ENCODE measurements around the gene GBP7.
A peak's percentile ranks its signal among the peaks of the same experiment; 100 is the strongest.
"Not testable (repeated sequence)": the region's sequence is repeated elsewhere in the genome, so short reads cannot be mapped to it uniquely, and the experiment has no call there.

GBP7 gene

DNA sequence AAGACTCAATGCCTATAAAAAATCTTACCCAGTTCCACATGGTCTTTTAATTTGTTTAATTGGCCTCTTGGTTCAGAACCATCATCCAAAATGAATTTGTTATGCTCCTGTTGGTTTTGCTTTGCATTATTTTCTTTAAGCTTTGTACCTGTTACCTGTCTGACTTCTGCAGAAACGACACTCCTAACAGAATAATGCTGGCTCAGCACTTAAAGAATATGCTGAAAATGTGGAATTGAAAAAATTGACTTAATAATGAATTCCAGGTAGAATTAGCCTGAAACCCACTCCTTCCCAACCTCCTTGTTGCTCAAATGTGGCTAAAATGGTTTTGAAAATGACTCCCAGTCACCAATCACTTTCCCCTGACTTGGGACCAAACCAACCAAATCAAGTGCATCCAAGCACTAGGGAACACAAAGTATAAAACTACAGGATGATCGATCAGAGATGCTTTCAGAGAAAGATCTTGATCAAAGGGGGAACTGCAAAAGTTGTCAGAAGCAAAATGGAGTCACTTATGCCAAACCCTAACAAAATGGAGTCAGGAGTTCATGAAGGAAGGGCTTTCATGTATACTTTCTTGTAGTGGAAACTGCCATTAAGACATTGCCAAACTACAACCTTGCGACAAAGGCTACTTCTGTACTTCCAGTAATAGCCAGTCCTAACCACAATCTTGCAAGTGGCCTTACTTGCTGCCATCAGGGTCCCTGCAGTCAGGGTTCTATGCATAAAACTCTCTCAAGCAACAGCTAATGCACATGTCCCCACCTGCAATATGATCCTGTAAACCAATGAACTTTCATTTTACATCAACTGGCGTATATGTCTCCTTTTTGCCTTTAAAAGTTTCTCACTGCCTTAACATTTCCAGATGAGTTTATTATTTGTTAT lies 5.4 kb downstream of the GBP7 start:
- DNase-seq (ENCODE audit: low read depth): no peak

GRCh38 chr1:89169166-89169565 lies 6.6 kb downstream of the GBP7 start:
- DNase-seq (ENCODE audit: low read depth): no peak

DNA sequence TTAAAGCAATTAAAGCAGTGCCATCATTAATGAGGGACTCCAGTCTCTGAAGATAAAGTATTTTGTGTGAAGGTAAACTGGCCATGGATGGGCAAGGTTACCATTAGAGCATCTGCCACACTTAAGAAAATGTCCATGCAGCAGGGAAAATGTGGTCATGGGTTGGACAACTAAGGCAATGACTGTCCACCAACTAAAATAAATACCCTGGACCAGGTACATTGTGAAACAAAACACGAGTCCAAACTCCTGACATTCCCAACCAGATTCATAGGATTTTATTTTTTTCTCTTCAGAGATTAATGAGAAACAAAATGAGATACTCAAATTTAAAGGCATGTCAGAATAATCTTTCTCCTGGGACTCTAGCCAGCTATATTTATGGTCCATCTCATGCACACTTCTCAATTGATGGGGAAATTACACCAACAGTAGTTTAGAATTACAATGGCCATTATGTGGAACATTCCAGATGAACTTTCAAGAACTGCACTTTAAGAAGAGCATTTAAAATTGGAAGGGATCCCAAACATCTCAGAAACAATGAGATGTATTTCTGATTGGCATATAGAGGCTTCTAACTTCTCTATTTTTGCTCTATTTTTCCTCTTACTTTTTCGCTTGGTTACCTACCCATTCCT lies 8.1 kb downstream of the GBP7 start:
- DNase-seq (ENCODE audit: low read depth): no peak

GRCh38 chr1:89166705-89167104 lies 9.1 kb downstream of the GBP7 start:
- no peak for DNase-seq (ENCODE audit: low read depth)

DNA sequence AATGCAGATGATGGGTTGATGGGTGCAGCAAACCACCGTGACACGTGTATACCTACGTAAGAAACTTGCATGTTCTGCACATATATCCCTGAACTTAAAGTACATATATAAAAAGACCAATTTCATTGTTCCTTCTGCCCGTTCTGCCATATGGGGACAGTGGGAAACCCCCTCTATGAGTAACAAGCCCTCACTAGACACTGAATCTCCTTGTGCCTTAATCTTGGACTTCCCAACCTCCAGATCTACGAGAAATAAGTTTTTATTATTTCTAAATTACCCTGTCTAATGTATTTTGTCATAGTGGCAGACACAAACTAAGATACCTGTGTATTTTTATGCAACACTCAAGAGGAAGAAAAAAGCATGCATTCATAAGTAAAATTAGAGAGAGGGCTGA lies 10.0 kb downstream of the GBP7 start:
- no peak for DNase-seq (ENCODE audit: low read depth)

DNA sequence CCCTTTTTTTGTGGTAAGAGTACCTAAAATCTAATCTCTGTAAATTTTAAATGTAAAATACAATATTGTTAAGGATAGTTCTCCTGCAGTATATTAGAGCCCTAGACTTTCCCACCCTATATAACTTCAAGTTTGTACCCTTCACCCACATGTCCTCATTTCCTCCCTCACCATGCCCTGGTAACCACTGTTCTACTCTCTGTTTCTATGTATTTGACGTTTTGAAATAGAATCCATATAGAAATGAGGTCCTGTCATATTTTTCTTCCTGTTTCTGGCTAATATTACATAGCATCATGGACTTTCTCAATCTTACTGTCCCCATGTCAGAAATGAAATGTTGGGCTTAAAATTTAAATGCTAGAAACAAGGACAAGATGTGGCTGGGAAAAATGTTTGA lies 24.8 kb downstream of the GBP7 start:
- no peak for DNase-seq (ENCODE audit: low read depth)

DNA sequence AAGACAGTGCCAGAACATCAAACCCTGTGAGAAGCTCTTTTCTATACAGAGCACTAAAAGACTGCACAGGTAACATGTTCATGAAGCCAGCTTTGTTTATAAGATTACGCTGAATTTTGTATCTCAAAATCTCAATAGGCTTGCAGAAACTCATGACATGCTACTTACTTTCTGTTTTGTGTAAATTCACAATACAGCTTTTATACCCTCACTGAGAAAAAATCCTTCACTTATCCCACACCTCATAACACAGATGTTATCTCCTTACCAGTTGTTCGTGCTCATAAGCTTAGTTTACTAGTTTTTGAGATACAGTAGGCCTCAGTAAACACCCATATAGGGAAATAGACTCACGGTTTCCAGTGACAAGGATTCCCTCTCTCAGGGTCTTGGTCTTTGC lies 25.8 kb downstream of the GBP7 start:
- no peak for DNase-seq (ENCODE audit: low read depth)

- DNase-seq (ENCODE audit: low read depth): no peak
Observed at GRCh38 chr1:89149229-89149628, 26.6 kb downstream of the GBP7 start.

GRCh38 chr1:89147678-89148658 lies 27.8 kb downstream of the GBP7 start:
- no peak for DNase-seq (ENCODE audit: low read depth)

GRCh38 chr1:89146721-89147120 lies 29.1 kb downstream of the GBP7 start:
- no peak for DNase-seq (ENCODE audit: low read depth)

GRCh38 chr1:89143484-89143883 lies 32.3 kb downstream of the GBP7 start:
- no peak for DNase-seq (ENCODE audit: low read depth)

GRCh38 chr1:89142160-89142559 lies 33.6 kb downstream of the GBP7 start:
- DNase-seq (ENCODE audit: low read depth): no peak

DNA sequence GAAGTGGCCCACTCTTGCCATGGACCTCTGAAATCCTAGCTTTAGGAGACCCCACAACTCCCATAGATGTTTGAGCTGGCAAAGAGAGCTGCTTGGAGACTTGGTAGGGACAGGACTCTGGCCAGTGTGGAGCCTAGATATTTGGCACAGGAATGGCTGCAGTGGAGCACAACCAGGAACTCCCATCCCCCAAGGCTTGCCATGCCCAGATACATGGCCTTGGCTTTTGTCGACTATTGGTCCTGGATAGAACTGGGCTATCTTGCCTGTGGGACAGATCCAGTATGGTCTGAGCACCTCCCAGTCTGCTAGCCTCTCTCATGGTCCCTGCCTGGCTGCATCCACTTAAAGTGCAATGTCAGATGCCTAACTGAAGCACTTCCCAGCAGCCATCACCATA lies 42.1 kb downstream of the GBP7 start:
- DNase-seq (ENCODE audit: low read depth): no peak

DNA sequence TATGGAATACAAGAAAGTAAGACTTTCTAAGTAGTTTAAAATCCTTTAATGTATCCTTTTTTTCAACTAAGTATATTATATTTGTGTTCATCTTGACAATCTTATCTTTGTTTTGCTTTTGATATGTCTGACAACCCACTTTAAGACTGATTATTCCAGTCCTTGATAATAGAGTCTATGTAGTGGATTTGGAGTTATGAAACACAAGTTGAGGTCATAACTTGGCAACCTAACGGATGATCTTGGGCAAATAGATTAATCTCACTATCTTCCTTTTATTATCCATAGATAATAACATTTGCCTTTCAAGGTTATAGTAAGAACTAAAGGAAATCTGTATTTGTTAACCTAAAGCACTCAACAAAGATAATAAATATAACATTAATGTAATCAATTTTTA lies 45.1 kb downstream of the GBP7 start:
- DNase-seq (ENCODE audit: low read depth): no peak

DNA sequence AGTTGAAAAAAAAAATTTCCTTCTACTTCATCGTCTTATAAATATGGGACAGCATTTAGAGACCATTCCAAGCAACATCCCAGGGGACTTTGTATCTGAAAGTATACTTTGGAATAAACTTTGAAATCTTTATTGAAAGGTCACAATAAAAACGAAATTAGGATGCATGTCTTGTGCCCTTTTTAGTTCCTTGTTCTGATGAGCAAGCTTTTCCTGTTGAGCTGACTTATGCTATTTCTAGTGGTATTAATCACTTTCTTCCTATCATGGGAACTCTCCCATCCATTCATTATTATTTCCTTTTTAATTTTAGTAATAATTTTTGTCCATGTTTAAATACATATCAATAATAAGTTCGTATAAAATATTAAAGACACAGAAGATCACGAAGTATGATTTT lies 45.9 kb downstream of the GBP7 start:
- no peak for DNase-seq (ENCODE audit: low read depth)

- DNase-seq (ENCODE audit: low read depth): not testable (repeated sequence)
Observed at GRCh38 chr1:89128003-89128458, 47.8 kb downstream of the GBP7 start.

DNA sequence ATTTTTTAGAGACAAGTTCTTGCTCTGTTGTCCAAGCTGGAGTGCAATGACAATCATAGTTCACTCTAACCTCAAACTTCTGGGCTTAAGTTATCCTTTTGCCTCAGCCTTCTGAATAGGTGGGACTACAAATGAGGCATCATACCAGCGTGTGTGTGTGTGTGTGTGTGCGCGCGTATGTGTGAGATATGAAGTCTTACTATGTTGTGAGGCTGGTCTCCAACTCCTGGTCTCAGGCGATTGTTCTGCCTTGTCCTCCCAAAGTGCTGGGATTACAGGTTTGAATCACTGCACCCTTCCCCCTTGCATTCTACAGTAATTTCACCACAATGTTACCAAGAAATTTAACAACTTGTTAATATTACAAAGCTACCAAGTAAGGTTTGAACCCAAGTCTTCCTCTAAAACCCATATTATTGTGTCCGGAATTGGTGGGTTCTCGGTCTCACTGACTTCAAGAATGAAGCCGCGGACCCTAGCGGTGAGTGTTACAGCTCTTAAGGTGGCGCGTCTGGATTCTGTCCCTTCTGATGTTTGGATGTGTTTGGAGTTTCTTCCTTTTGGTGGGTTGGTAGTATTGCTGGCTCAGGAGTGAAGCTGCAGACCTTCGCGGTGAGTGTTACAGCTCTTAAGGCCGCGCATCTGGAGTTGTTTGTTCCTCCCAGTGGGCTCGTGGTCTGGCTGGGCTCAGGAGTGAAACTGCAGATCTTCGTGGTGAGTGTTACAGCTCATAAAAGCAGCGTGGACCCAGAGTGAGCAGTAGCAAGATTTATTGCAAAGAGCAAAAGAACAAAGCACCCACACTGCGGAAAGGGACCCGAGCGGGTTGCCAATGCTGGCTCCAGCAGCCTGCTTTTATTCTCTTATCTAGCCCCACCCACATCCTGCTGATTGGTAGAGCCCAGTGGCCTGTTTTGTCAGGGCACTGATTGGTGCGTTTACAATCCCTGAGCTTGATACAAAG lies 48.9 kb downstream of the GBP7 start:
- DNase-seq (ENCODE audit: low read depth): peak; percentile 56

DNA sequence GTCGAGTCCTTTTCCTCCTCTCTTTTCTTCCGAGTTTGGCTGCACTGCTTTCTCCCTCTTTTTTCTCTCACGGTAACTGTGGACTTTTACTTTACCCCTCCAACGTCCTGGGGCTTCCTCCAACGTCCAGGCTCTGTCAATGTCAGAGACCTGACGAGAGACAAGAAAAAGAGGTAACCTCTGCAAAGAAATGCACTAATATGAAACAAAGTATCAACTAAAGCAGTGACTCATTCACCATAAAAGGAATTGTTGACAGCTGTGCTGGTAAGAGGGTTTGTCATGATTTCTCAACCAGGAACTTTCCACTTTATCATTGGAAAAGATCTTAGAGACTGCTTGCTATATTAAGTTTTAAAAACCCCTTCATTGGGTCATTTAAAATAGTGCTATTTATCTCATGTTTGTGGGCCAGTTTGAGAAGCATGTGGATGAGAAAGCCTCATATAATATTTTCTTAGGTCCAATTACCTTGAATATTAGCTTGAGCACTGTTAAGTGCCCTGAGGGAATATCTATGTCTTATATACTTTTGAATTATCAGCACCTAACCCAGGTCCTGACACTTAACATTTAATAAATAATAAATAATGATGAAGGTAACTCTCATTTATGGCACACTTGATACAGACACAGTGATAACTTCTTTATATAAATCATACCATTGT lies 49.8 kb downstream of the GBP7 start, which contains the start of gene GBP2:
Gene GBP2 (minus strand): TSS at position 202 of the 668 bp plus-strand sequence. CDS start 4,148 bp downstream, outside the sequence.
- DNase-seq (ENCODE audit: low read depth): no peak

GRCh38 chr1:89125240-89125912 lies 50.4 kb downstream of the GBP7 start:
- DNase-seq (ENCODE audit: low read depth): no peak

GRCh38 chr1:89121641-89122040 lies 54.2 kb downstream of the GBP7 start:
- DNase-seq (ENCODE audit: low read depth): no peak

All from stimulated activated CD8-positive, alpha-beta memory T cell treated with anti-CD3 and anti-CD28 coated beads, Interleukin-4, amount 100 ng/mL, for 24 hours (primary cell).